T-helper 2 cell treated with Interferon-gamma antibody and Interleukin-4, amounts not matched to agents 100 ng/mL and 5 ng/mL, for 36 hours (primary cell): ENCODE results near the gene PPP4R2. TPM values are rescaled to one million over a fixed set of nuclear protein-coding genes. Genes with fewer than 3 reads are reported as not detected.
"Not testable (repeated sequence)": the region's sequence is repeated elsewhere in the genome, so short reads cannot be mapped to it uniquely, and the experiment has no call there.

ENCODE experiments used
- intact Hi-C: fragments of 100-400 bp; cut with micrococcal nuclease; formaldehyde crosslinking; loops from one replicate; pipeline ENCODE4 v1.15.1; 2023
- total RNA-seq: library from RNA; stranded (reverse); gene quantifications from 2 replicates; pipeline ENCODE4 v1.2.3, GENCODE V29; 2022

PPP4R2 gene
- total RNA-seq, 1 donor from 2014 or later, result 97.9 TPM

- intact Hi-C loops, result loop anchor here (2.0 kb wide), 2 partner anchors 20 to 76 kb away; partner anchors contain the start of gene PPP4R2
These were observed 20.3 kb upstream of the PPP4R2 start for GRCh38 chr3:72976281-72976741.

- intact Hi-C loops, result loop anchor here (1.0 to 2.0 kb wide), 3 partner anchors 20 to 76 kb away; partner anchors contain the start of gene PPP4R2
These were observed 19.4 kb upstream of the PPP4R2 start for GRCh38 chr3:72977060-72977808.

- intact Hi-C loops, result no loop called here
These were observed 13.8 kb upstream of the PPP4R2 start for GRCh38 chr3:72982609-72983366.

DNA sequence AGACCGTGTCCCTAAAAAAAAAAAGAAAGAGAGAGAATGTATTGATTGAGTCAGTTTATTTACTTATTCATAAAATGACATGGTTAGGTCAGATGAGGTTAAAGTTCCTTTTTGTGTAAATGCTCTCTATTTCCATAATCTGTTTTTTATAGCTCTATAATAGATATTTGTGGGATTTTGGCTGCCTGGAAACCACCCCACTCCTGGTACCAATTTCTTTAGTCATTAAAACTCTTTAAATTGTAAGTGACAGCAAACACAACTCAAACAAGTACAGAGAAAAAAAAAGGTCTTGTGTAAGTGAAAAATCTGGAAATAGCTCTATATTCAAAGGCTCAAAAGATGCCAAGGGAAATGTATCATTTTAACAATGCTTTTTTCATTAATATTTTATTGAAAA is 11.0 kb upstream of the PPP4R2 start:
- intact Hi-C loops, result no loop called here

GRCh38 chr3:72990701-72991395 is 5.8 kb upstream of the PPP4R2 start:
- intact Hi-C loops, result no loop called here

DNA sequence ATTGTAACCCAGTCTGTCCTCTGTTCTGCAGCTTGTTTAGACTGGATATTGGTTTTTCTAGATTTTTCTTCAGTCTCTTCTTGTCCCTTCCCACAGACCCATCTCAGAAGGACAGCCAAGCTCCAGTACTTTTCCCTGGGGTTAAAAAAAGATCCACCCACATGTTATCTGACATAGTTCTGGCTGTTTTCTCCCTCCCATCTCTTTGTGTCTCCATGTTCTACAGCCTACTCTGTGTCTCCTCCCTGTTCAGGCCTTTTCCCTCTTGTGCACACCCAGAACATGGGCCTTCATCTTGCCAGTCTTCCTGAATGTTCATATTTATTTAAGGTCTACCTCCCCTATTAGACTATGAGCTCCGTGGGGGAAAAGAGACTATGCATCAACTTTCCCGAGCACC is 5.1 kb upstream of the PPP4R2 start:
- intact Hi-C loops, result no loop called here

DNA sequence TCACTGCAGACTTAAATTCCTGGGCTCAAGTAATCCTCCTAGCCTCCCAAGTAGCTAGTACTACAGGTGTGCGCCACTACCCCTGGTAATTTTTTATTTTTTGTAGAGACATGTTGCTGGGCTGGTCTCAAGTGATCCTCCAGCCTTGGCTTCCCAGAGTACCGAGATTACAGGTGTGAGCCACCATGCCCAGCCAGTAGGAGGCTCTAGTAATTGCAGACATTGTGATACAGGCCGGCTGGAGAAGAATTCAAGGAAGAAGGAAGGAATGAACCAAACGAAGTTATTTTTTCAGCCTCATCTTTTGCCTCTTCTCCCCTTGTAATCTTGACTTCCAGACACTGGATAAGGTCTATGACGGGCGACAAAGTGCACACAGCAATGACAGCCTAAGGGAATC is 3.2 kb upstream of the PPP4R2 start:
- intact Hi-C loops, result no loop called here

DNA sequence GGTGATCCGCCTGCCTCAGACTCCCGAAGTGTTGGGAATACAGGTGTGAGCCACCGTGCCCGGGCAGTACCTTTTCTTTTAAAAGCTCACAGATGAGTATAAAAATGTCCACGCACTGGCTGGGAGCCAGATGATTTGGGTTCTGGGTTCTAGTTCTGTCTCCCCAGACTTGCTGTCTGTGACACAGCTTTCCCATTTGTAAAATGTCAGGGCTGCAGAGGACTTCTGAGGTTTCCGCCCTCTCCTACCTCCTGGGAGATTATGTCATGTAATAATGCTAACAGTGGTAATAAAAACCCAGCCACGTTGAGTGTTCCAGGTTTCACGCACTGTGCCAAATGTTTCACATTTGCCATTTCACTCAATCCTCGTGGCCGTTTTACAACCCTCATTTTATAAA is 1.3 kb upstream of the PPP4R2 start:
- intact Hi-C loops, result loop anchor here (5.0 kb wide), 1 partner anchor 548 kb away; the partner anchor contains the start of gene RYBP

GRCh38 chr3:72996121-72996472 is 514 bp upstream of the PPP4R2 start:
- intact Hi-C loops, result loop anchor here (1.0 to 5.0 kb wide), 4 partner anchors 19 to 1273 kb away; partner anchors contain the start of gene RYBP

GRCh38 chr3:72997421-72997961 is 880 bp downstream of the PPP4R2 start:
- intact Hi-C loops, result loop anchor here (1.0 to 5.0 kb wide), 6 partner anchors 21 to 1275 kb away; partner anchors contain the start of genes RYBP and SHQ1

DNA sequence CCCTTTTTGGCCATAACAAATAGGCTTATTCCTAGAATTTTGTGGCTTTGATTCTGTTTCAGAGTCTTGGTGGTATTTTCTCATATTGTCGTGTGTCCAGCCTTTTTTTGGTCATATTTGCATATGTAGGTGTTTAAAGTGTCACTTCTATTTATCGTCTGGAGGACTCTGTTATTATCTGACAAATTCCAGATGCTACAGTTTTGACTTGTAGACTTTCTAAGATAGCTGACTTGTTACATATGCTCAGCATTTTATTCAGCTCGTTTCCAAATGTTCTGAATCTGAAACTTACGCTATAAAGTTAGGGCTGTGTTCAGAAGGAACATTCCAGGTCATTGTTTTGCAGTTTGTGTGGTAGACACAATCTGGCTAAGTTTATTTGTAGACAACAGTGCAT is 1.9 kb downstream of the PPP4R2 start:
- intact Hi-C loops, result loop anchor here (5.0 kb wide), 1 partner anchor 551 kb away; the partner anchor contains the start of gene RYBP

GRCh38 chr3:72999951-73000350 is 3.3 kb downstream of the PPP4R2 start:
- intact Hi-C loops, result loop anchor here (1.0 to 5.0 kb wide), 2 partner anchors 23 to 553 kb away; partner anchors contain the start of gene RYBP

DNA sequence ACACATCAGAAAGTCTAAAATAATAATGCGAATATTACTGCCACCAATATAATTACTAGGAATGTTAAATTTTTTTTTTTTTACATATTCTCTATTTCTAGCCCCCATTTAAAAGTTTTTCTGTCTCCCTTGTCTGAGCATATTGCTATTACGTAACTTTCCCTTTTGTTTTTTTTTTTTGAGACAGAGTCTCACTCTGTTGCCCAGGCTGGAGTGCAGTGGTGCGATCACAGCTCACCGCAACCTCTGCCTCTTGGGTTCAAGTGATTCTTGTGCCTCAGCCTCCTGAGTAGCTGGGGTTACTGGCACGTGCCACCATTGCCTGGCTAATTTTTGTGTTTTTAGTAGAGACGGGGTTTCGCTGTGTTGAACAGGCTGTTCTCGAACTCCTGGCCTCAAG is 6.4 kb downstream of the PPP4R2 start:
- intact Hi-C loops, result not testable (repeated sequence)

DNA sequence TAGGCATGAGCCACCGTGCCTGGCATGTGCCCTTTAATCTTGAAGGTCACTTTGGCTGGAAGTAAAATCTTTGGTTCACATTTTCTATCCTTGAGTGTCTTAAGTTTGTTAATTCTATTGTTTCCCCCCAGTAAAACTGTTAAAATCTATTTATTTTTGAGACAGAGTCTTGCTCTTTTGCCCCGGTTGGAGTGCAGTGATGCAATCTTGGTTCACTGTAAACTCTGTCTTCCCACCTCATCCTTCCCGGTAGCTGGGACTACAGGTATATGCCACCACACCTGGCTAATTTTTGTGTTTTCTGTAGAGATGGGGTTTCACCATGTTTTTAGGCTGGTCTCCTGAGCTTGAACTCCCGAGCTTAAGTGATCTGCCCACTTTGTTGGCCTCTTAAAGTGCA is 7.7 kb downstream of the PPP4R2 start:
- intact Hi-C loops, result no loop called here

- intact Hi-C loops, result no loop called here
These were observed 11.5 kb downstream of the PPP4R2 start for GRCh38 chr3:73007992-73008712.

DNA sequence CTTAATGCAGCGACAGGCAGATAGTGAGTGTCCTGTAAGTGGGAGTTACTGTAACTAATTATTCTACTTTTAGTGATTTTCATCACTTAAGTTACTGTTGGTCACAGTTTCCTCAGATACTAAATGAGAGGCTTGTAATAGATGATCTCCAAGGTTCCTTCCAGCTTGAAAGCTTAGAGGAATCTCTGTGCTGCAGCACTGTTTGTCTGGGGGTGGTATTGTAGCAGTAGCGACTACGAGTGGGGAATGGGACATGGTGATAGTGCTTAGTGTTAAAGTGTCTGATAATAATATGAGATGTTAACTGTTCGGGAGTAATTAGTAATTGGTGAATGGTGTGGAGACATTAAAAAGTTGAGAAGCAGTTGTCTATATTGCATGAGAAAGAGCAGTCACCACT is 12.4 kb downstream of the PPP4R2 start:
- intact Hi-C loops, result no loop called here

DNA sequence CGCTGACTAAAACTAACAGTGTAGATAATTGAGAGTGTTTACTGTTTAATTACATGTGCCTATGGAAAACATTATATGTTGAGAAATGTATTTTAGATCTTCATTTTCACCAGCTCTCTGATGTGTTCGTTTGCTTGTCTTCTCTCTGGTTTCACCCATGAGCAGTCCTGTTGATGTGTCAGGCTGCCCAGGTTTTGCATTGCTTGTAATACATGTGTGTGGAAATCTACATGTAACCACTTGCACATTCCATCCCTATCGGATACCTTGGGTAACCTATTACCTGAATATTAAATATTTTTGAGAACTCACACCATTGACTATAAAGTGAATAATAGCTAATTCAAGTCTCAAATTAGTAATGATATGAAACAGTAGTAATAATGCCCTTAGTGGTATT is 13.1 kb downstream of the PPP4R2 start:
- intact Hi-C loops, result no loop called here

DNA sequence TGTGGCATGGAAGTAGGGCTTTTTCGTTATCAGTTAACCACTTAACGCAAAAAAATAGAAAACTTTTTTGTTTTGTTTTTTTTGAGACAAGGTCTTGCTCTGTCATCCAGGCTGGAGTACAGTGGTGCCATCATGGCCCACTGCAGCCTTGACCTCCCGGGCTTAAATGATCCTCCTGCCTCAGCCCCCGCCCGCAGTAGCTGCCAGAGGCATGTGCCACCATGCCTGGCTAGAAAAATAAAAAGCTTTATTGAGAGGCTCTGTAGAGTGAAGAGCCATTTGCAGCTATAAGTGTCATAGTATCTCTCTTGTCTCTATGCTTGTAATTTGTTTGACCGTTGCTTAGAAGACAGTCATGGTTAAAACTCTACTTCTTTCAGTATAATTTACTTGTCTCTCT is 13.5 kb downstream of the PPP4R2 start:
- intact Hi-C loops, result no loop called here

DNA sequence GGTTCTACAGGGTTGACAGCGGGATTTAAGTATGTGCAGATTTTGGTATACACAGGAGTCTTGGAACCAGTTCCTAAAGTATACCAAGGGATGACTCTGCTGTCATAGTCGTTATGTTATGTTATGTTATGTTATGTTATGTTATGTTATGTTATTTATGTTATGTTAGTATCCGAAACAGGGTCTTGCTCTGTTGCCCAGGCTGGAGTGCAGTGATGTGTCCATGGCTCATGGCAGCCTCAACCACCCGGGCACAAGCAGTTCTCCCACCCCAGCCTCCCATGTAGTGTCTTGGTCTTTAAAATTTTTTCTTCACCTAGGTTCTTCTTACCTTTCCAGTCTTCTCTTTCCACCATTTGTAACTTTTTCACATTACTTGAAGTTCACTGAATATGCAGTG is 21.7 kb downstream of the PPP4R2 start:
- intact Hi-C loops, result no loop called here

GRCh38 chr3:73018790-73019441 is 22.3 kb downstream of the PPP4R2 start:
- intact Hi-C loops, result no loop called here
